PFSK-1 (cell line): ENCODE data around the gene CACNA1I.

Experiments
- FOXP2 ChIP-seq: optimal IDR thresholded peaks from 2 replicates; pipeline ENCODE3; 2011; ENCODE audit warnings: borderline replicate concordance, control low read depth, inconsistent platforms; ENCODE audit not compliant: insufficient read depth; ENCODE audit errors: extremely low read length, extremely low read depth
- POLR2AphosphoS5 ChIP-seq: IDR thresholded peaks from 2 replicates; pipeline ENCODE4 v1.6.1; 2012; ENCODE audit warnings: low read depth, mild to moderate bottlenecking, control low read depth, low read length, moderate library complexity
- REST ChIP-seq, 2 experiments: IDR thresholded peaks; 2 replicates each; pipeline versions ENCODE4 v1.6.1 to v1.8.0; 2011 to 2012; ENCODE audit warnings: low read depth in 2 of 2, low read length in 2 of 2, control low read depth in 1 of 2, inconsistent platforms in 1 of 2, mild to moderate bottlenecking in 1 of 2, moderate library complexity in 1 of 2; ENCODE audit not compliant: insufficient read depth in 1 of 2
- SIN3A ChIP-seq: IDR thresholded peaks from 2 replicates; pipeline ENCODE4 v1.6.1; 2012; ENCODE audit warnings: mild to moderate bottlenecking, low read length, moderate library complexity, borderline replicate concordance; ENCODE audit not compliant: insufficient read depth
- TAF1 ChIP-seq: IDR thresholded peaks from 2 replicates; pipeline ENCODE4 v1.6.1; 2012; ENCODE audit warnings: low read length, control low read depth, borderline replicate concordance; ENCODE audit not compliant: insufficient read depth

- no peak for TF ChIP-seq TAF1
- TF ChIP-seq REST (IDR thresholded peaks at IDR 0.05; ENCODE audit: insufficient read depth in 1 of 2, low read depth in 2 of 2, low read length in 2 of 2) = no peak
- no peak for TF ChIP-seq POLR2AphosphoS5
- TF ChIP-seq FOXP2 = no peak
- TF ChIP-seq SIN3A = no peak
These were observed 123.5 kb downstream of the CACNA1I start for GRCh38 chr22:39693943-39694500.
